HG02763 (cell line): ENCODE data around the gene SMOC2.
"Not testable (repeated sequence)": the region's sequence is repeated elsewhere in the genome, so short reads cannot be mapped to it uniquely, and the experiment has no call there.

Source experiments
- ATAC-seq: cut with Tn5 transposase; IDR thresholded peaks from one replicate; pipeline ENCODE4 v1.9.1; 2021; ENCODE audit warnings: mild to moderate bottlenecking, moderate library complexity; ENCODE audit not compliant: unreplicated experiment

The SMOC2 gene

GRCh38 chr6:168536665-168537539, 95.9 kb downstream of the SMOC2 start:
- no peak for ATAC-seq

- no peak for ATAC-seq
Measured at GRCh38 chr6:168537540-168537884, 96.5 kb downstream of the SMOC2 start.

- not testable (repeated sequence) for ATAC-seq
Measured at GRCh38 chr6:168538188-168538891, 97.4 kb downstream of the SMOC2 start.

GRCh38 chr6:168538892-168539811, 98.2 kb downstream of the SMOC2 start:
- no peak for ATAC-seq

GRCh38 chr6:168540713-168541291, 99.8 kb downstream of the SMOC2 start:
- ATAC-seq: no peak

- ATAC-seq: no peak
Measured at GRCh38 chr6:168541307-168541706, 100.3 kb downstream of the SMOC2 start.

GRCh38 chr6:168542301-168542700, 101.3 kb downstream of the SMOC2 start:
- ATAC-seq: no peak

- no peak for ATAC-seq
Measured at GRCh38 chr6:168545428-168545827, 104.4 kb downstream of the SMOC2 start.

GRCh38 chr6:168546151-168546550, 105.2 kb downstream of the SMOC2 start:
- no peak for ATAC-seq

GRCh38 chr6:168546730-168547129, 105.7 kb downstream of the SMOC2 start:
- no peak for ATAC-seq

- ATAC-seq: no peak
Measured at GRCh38 chr6:168550326-168550725, 109.3 kb downstream of the SMOC2 start.

GRCh38 chr6:168554472-168554871, 113.5 kb downstream of the SMOC2 start:
- ATAC-seq: no peak

GRCh38 chr6:168554898-168555617, 114.1 kb downstream of the SMOC2 start:
- no peak for ATAC-seq

GRCh38 chr6:168555618-168556273, 114.8 kb downstream of the SMOC2 start:
- ATAC-seq: no peak

GRCh38 chr6:168557512-168557911, 116.5 kb downstream of the SMOC2 start:
- no peak for ATAC-seq

GRCh38 chr6:168558686-168559085, 117.7 kb downstream of the SMOC2 start:
- ATAC-seq: no peak

- ATAC-seq: no peak
Measured at GRCh38 chr6:168559574-168560098, 118.7 kb downstream of the SMOC2 start.

- ATAC-seq: no peak
Measured at GRCh38 chr6:168560126-168560525, 119.1 kb downstream of the SMOC2 start.

GRCh38 chr6:168562576-168563151, 121.7 kb downstream of the SMOC2 start:
- no peak for ATAC-seq
